Epithelial cell of esophagus (primary cell): ENCODE data around the gene MAPT.
"Not testable (repeated sequence)": the region's sequence is repeated elsewhere in the genome, so short reads cannot be mapped to it uniquely, and the experiment has no call there.

Source experiments
- DNase-seq: peaks from one replicate; pipeline ENCODE4 v3.0.0; 2010; ENCODE audit warnings: low read depth
- H3K4me3 ChIP-seq: 2 replicates; pipeline ENCODE4 v1.5.1; 2011; ENCODE audit warnings: mild to moderate bottlenecking, low read length, control low read depth
- CTCF ChIP-seq: IDR thresholded peaks from 2 replicates; pipeline ENCODE4 v1.5.1; 2011; ENCODE audit warnings: low read depth, mild to moderate bottlenecking, low read length, control low read depth, inconsistent platforms; ENCODE audit not compliant: insufficient read depth; ENCODE audit errors: missing control alignments

MAPT gene

GRCh38 chr17:46020023-46020761, 125.8 kb downstream of the MAPT start:
- no peak for TF ChIP-seq CTCF
- H3K4me3 ChIP-seq, result no peak overlapping the region
- no peak for DNase-seq

GRCh38 chr17:46020998-46021397, 126.6 kb downstream of the MAPT start:
- H3K4me3 ChIP-seq, result no peak overlapping the region
- DNase-seq, result no peak
- TF ChIP-seq CTCF, result no peak

- not testable (repeated sequence) for H3K4me3 ChIP-seq
These were observed 129.0 kb downstream of the MAPT start for GRCh38 chr17:46023366-46023765.

GRCh38 chr17:46023783-46024388, 129.5 kb downstream of the MAPT start:
- no peak overlapping the region for H3K4me3 ChIP-seq
- no peak for DNase-seq
- TF ChIP-seq CTCF, result no peak

More at GRCh38 chr17:46023366-46023765, 129.0 kb downstream of the MAPT start:
- not testable (repeated sequence) for DNase-seq

GRCh38 chr17:46024590-46024989, 130.2 kb downstream of the MAPT start:
- no peak for TF ChIP-seq CTCF
- no peak for DNase-seq
- no peak overlapping the region for H3K4me3 ChIP-seq

GRCh38 chr17:46025060-46025459, 130.7 kb downstream of the MAPT start:
- no peak for DNase-seq
- H3K4me3 ChIP-seq, result no peak overlapping the region
- TF ChIP-seq CTCF, result no peak

- no peak for TF ChIP-seq CTCF
- DNase-seq, result no peak
- no peak overlapping the region for H3K4me3 ChIP-seq
These were observed 131.3 kb downstream of the MAPT start for GRCh38 chr17:46025510-46026165.
